Activated CD4-positive, alpha-beta T cell treated with anti-CD3 and anti-CD28 coated beads, Interleukin-10, Interleukin-2, amounts not matched to agents 100 ng/mL and 50 ng/mL, durations not matched to agents 16 hours and 8 hours (primary cell): ENCODE measurements around the gene BEST4.
"Not testable (repeated sequence)": the region's sequence is repeated elsewhere in the genome, so short reads cannot be mapped to it uniquely, and the experiment has no call there.

Source experiments
- DNase-seq: peaks from one replicate; pipeline ENCODE4 v3.0.0-alpha.2; 2020

Gene BEST4

GRCh38 chr1:44819196-44819607 lies 31.2 kb upstream of the BEST4 start:
- no peak for DNase-seq

GRCh38 chr1:44817771-44818495 lies 30.0 kb upstream of the BEST4 start:
- DNase-seq, result no peak

- DNase-seq, result no peak
These were observed 29.3 kb upstream of the BEST4 start for GRCh38 chr1:44817307-44817706.

GRCh38 chr1:44815926-44816325 lies 28.0 kb upstream of the BEST4 start:
- DNase-seq, result not testable (repeated sequence)

- no peak for DNase-seq
These were observed 25.0 kb upstream of the BEST4 start for GRCh38 chr1:44812822-44813543.

GRCh38 chr1:44811234-44811633 lies 23.3 kb upstream of the BEST4 start:
- DNase-seq, result no peak

GRCh38 chr1:44810762-44811105 lies 22.8 kb upstream of the BEST4 start:
- not testable (repeated sequence) for DNase-seq

- peak; percentile 50 for DNase-seq
These were observed 22.3 kb upstream of the BEST4 start for GRCh38 chr1:44810101-44810761.

- peak; percentile 97 for DNase-seq
These were observed 21.3 kb upstream of the BEST4 start for GRCh38 chr1:44808938-44809917.

GRCh38 chr1:44808063-44808937 lies 20.3 kb upstream of the BEST4 start, which contains the start of gene BTBD19:
TSS of gene BTBD19 (plus strand) at chr1:44808523. CDS start at chr1:44808821, 298 bp downstream.
- peak; percentile 85 for DNase-seq

GRCh38 chr1:44807364-44808062 lies 19.5 kb upstream of the BEST4 start:
- DNase-seq, result peak; percentile 94

- DNase-seq, result no peak
These were observed 18.9 kb upstream of the BEST4 start, which contains the start of gene DYNLT4 for GRCh38 chr1:44806704-44807363. TSS of gene DYNLT4 (minus strand) at chr1:44807351. CDS start at chr1:44806668, 683 bp downstream.

- DNase-seq, result no peak
These were observed 18.2 kb upstream of the BEST4 start for GRCh38 chr1:44806025-44806703.

- DNase-seq, result no peak
These were observed 17.5 kb upstream of the BEST4 start for GRCh38 chr1:44805311-44806024.

- DNase-seq, result no peak
These were observed 15.5 kb upstream of the BEST4 start for GRCh38 chr1:44803312-44804095.

- no peak for DNase-seq
These were observed 15.0 kb upstream of the BEST4 start for GRCh38 chr1:44803062-44803311.

- DNase-seq, result no peak
These were observed 14.5 kb upstream of the BEST4 start for GRCh38 chr1:44802306-44803061.
